NCI-H226 (cell line): ENCODE measurements around the gene IGF2BP3.
"Not testable (repeated sequence)": the region's sequence is repeated elsewhere in the genome, so short reads cannot be mapped to it uniquely, and the experiment has no call there.

Source experiments
- DNase-seq: peaks from one replicate; pipeline ENCODE4 v3.0.0-alpha.2; 2015

IGF2BP3 gene

GRCh38 chr7:23336799-23337283 lies 133.4 kb downstream of the IGF2BP3 start:
- DNase-seq: no peak

DNA sequence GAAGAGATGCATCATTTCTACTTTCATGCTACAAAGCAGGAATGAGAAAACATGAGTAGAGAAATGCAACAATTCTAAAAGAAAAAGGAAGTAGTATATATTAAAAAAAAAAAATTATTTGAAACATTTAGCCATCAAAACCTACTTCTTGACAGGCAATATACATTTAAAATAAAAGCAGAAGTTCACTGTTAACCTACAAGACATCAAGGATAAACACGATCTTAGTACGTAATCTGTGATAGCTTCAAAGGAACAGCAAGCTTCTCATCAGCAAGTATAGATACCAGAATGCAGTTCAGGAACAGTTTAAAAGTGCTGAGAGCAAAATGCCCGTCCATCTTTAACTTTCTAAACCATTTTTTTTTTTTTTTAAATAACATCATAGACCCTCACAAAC lies 134.2 kb downstream of the IGF2BP3 start:
- DNase-seq: no peak

GRCh38 chr7:23335621-23336020 lies 134.7 kb downstream of the IGF2BP3 start:
- DNase-seq: no peak

GRCh38 chr7:23335136-23335535 lies 135.2 kb downstream of the IGF2BP3 start:
- no peak for DNase-seq

DNA sequence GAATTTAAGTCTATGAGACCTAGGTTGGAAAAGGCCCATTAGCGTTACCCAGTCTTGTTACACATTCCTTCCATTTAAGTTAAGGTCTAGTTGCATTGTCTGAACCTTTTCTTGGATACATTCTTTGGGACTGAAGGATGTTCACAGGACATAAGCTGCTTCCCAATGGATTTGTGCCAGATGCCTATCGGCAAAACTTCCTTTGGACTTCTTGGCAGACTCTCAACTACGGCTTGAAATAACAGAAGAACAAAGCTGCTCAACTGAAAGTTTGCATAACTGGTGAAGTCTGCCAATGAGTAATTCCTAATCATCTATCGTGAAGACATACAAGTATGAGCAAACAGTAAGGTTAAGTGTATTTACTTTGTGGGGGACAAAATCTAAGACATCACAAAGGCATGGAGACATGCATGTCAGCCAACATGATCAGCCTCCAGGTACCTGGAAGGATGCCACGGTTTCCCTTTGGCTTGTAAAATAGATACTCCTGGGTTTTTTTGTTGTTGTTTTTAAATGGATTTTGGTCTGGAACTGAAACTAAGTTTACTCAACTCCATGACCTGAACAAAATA lies 135.7 kb downstream of the IGF2BP3 start:
- peak; percentile 100 for DNase-seq

GRCh38 chr7:23333671-23334246 lies 136.5 kb downstream of the IGF2BP3 start:
- peak; percentile 98 for DNase-seq

- peak; percentile 84 for DNase-seq
Observed at GRCh38 chr7:23332910-23333612, 137.2 kb downstream of the IGF2BP3 start.

DNA sequence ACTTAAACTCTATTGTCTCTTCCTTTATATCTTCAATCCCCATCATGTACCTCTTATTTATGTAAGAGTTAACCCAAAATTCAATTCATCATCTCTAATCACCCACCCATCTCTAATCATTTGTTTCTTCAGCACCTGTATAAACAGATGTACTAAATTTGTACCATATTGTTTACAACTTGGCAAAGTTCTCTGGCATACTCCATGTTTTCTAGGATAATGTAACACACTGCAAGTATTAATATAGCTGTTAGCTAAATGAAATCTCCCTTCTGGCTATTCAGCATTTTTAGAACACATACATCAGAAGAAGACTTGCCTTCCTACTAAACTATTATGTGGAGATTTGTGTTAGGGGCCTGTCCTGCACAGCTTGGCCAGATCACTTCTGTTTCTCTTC lies 138.1 kb downstream of the IGF2BP3 start:
- DNase-seq: no peak

DNA sequence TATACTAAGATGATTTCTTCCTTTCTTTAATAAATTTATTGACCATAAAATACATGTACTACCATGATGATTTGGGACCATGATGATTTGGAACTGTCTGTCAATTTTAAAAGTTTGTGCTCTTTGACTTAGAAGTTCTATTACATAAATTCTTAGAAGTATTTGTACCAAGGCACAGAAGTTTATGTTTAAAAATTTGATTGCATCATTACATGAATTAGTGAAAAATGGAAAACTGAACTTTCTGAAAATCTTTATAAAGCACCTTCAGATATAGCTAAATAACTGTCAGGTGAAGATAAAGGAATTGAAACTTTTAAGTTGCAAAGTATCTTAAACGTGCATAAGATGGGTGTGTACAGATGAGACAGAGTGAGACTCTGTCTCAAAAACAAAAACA lies 139.2 kb downstream of the IGF2BP3 start:
- DNase-seq: no peak

- no peak for DNase-seq
Observed at GRCh38 chr7:23315366-23315765, 154.9 kb downstream of the IGF2BP3 start.

DNA sequence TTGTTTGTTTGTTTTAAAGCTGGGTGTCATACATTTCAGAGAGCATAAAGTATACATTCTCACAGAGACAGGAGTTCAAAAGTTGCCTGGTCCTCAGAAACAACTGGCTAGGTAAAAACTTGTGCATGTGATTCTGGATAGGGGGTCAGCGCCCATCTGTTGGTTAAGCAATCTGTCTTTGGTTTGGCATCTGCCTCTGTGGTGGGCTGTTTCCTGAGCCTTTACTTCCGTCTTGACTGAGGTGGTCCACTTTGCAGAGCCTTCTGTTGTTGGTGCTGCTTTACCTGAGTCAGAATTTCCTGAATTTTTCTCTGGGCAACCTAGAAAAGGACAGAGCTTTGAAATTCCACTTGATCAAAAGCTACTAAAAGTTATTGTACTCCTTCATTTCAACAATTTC lies 158.2 kb downstream of the IGF2BP3 start:
- DNase-seq: not testable (repeated sequence)

DNA sequence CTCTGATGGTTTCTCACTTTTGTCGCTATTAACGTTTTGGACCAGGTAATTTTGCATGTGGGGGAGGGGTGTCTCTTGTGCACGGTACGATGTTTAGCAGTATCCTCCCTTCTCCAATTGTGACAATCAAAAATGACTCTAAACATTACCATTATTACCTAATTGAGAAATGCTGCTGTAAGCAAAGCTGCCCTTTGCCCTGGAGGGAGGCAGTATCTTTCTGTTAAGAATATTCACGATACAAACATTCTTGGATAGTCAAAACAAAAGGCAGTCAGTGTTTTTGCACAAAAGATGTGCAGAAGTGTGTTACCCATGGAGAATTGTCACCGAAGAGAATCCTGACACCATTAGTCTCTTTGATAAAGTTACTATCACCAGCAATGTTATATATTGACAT lies 161.5 kb downstream of the IGF2BP3 start:
- DNase-seq: no peak

GRCh38 chr7:23306936-23307521 lies 163.3 kb downstream of the IGF2BP3 start:
- no peak for DNase-seq

GRCh38 chr7:23299770-23300300 lies 170.5 kb downstream of the IGF2BP3 start:
- DNase-seq: no peak

- DNase-seq: peak; percentile 99
Observed at GRCh38 chr7:23298885-23299769, 171.2 kb downstream of the IGF2BP3 start, which contains the start of gene MALSU1. Gene MALSU1 (plus strand): TSS chr7:23299339. CDS start chr7:23299353, 14 bp downstream.

- peak; percentile 99 for DNase-seq
Observed at GRCh38 chr7:23298141-23298881, 172.0 kb downstream of the IGF2BP3 start.

- no peak for DNase-seq
Observed at GRCh38 chr7:23295401-23295697, 174.9 kb downstream of the IGF2BP3 start.

DNA sequence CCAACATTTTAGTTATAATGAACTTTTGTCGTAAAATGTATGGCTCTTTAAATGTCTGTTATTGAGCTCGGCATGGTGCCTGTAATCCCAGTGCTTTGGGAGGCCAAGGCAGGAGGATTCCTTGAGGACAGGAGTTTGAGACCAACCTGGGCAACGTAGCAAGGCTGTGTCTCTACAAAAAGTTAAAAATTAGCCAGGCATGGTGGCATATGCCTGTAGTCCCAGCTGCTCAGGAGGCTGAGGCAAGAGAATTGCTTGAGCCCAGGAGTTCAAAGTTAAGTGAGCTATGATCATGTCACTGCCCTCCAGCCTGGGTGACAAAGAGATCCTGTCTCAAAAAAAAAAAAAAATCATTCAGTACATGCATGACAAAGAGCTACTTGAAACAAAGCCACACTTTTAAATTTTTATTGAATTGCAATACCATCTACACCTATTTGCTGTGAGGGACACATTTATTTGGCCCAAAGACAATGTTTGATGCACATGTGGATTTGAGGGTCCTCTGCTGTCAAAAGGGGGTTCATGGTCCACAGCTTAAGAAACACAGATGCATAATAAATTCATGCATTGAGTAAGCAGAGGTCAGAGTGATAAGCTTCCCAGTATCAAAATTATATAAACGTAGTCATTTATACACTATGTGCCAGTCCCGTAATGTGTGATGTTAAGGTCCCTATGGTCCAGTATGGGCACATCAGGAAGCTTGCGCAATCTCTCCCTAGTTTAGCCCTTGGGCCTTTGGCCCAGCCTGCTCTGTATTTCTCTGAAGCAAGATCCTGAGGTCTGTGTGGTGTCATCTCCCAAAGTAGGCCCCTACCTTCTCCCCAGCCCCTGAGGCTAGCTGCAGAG lies 175.5 kb downstream of the IGF2BP3 start:
- DNase-seq: peak; percentile 20

- no peak for DNase-seq
Observed at GRCh38 chr7:23293500-23294073, 176.7 kb downstream of the IGF2BP3 start.

DNA sequence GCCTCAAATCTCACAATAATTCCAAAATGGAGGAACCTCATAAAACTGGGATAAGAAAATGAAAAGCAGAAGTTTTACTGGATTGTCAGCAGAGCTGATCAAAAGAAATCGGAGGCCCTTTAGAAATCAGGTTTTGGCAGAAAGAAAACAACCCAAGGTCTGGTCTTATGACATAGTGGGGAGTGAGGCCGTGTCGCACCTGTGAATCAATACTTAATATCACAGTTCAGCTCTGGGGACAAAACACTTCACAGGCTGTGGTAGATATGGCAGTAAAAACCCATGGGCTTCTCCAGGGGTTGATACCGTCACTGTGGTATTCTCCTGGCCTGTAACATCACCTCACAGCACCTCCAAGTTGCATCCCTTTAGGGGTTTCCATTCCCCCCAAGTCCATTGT lies 177.7 kb downstream of the IGF2BP3 start:
- DNase-seq: no peak
